ENCODE results near the gene NELL2.
"Not testable (repeated sequence)": the region's sequence is repeated elsewhere in the genome, so short reads cannot be mapped to it uniquely, and the experiment has no call there.

Gene NELL2

DNA sequence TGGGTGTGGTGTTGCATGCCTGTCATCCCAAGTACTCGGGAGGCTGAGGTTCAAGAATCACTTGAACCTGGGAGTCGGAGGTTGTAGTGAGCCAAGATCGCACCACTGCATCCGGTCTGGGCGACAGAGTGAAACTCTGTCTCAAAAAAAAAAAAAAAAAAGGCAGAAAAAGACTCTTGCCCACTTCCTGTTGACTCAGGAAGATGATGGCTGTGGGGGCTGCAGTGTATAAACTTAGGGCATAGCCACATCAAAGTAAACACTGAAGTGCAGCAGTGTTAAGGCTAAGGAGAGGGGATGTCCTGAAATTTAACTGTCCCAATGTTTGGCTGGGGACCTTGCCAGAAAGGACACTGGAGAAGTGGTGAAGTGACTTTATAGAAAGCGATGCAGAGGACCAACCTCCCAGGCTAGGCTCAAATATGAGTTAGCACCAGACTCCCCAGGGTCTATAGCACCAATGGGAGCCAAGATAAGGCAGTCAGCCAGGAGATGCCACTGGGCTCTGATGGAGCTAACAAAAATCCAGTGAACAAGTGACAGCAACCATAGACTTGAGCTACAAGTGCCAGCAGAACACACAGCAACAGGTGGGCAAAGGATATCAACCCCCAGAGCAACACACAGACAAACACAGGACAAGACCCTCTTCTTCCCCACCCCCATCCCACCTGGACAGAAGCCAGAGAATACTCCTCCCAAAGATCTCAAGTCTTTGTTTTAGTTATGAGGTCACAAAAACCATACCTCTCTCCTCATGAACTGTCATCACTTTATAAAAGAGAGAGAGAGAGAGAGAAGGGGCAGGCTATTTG lies 28.0 kb downstream of the NELL2 start:
- peak; percentile 12 to 32 for DNase-seq (ENCODE audit: low read depth in 2 of 2)

DNA sequence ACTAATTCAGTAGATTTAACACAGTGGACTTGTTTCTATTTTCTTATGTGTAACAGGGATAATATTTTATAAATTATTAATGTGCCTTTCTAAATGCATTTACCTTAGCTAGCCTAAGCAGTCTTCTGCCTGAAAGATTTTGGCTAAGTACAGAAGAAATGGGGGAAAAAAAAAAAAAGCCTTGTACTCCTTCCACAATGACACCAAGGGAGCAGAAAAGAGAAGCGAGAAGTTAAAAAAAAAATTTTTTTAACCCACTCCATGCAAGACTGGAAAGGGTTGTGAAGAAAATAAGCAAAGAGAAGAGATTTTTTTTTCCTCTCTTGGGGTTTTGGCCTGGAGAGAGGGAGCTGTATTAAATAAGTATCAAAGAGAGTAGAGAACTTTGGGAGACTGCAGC lies 28.7 kb downstream of the NELL2 start:
- no peak for DNase-seq (ENCODE audit: low read depth in 2 of 2)

DNA sequence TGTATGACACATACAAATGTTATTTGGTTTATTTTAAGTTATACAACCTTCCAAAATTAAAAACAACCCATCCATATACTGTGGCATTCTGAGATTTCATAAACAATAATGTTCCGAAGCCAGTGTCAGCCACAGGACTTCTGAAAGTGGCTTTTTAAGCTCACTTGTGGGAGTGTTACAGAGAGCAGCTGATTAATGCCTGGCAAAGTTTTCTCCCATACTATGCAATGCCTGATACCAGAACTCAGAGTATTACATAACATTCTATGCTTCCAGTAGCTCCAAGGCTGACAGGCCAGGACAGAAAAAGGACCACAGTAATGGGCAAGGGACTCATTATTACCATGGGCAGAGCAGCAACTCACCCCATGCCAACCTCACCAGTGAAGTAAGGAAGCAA lies 29.3 kb downstream of the NELL2 start:
- DNase-seq (ENCODE audit: low read depth in 2 of 2), result no peak

DNA sequence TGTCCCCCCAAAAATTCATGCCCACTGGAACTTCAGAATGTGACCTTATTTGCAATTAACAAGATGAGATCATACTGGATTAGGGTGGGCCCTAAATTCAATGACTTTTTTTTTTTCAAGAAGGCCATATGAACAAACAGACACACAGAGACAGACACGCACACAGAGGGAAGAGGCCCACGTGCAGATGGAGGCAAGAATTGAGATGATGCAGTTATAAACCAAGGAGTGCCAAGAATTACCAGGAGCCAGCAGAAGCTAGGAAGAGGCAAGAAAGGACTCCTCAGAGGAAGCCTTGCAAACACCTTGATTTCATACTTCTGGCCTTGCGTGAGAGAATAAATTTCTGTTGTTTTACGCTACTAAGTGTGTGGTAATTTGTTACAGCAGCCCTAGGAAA lies 33.4 kb downstream of the NELL2 start:
- no peak for DNase-seq (ENCODE audit: low read depth in 2 of 2)

DNA sequence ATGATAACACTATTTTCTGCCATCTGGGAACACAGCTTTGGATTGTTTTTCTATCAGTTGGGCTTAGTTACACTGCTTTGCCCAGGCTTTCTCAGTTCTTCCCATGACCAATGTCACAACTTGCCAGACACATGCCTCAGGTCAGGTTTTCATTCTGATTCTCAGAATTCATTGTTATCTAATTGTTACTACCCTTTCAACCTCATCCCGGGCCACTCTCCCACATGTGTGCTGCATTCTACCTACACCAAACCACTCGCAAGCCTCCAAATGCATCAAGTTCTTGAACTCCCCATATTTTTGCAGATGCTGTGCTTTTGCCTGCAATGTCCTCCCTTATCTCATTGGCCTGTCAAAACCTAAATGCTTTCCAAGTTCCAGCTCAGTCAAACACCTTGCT lies 36.3 kb downstream of the NELL2 start:
- DNase-seq (ENCODE audit: low read depth in 2 of 2), result no peak

DNA sequence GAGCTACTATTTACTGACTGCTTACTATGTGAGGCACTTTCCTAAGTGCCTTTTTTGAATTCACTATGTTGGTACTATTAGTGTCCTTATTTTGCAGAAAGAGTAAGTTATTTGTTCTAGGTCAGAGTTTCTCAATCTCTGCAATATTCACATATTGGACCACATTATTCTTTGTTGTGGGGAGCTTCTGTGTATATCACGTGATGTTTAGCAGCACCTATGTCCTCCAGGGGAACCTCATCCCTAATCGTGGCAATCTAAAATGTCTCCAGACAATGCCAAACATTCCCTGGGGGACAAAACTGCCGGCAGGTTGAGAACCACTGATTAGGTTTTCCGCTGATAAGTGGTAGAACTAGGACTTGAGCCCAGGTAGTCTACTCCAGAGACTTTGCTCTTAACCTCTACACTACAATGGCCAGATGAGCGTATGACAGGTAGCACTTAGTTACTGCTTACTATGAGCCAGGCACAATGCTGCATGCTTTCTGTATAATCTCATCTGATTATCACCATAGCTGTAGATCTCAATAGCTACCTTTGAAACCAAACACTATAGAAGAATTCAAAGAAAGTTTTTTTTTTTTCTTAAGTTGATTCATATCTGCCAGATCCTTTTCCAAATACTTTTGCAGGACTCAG lies 38.9 kb downstream of the NELL2 start:
- DNase-seq (ENCODE audit: low read depth in 2 of 2), result no peak

DNA sequence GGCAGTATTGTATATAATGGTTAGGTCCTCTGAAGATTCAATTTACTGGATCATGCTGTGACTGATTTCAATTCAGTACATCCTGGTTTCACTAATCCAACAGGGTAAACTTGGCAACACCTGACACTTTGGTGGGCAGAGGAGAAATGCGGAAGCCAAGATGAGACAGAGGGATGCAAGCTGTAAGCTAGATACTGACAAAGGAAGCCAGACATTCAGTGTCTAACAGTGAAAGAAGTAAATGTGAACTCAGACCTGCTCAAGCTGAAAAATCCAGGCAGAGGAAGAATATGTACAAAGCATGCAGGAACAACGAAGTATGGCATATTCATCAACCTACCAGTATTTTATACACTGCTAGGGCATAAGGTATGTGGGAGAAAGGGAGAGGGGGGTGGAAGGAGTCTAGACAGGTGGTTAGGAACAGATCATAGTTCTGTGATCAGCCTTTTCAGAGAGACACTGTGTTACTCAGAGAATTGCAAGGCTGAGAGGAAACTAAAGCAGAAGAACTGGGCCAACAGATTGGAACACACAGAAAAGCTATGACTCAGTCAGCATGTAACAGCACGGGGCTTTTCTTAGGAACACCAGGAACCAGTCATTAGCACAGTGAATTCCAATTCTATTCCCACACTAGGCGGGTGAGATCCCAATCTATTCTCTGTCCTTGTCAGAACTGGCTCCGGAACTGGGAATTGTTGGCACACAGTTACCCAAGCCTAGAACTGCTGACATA lies 40.3 kb downstream of the NELL2 start:
- peak in 1 of 2 donors; percentile 18 for DNase-seq (ENCODE audit: low read depth in 2 of 2)

DNA sequence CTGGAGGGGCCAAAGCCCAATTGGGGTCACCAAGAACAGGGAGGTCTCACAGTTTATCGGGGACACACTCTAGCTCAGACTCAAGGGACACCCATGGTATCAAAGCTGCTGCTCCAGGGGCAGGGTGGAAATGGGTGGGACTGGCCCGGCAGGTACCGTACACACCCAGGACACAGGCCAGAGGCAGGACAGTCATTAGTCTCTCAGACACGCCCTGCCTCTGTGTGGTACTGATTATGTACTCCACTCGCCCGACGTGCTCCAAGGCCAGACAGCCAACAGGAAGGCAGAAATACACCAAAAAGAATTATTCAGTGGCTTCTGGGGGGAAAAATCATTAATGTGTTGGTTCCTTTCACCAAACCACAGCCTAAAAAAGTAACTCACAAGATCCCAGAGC lies 41.1 kb downstream of the NELL2 start:
- not testable (repeated sequence) for DNase-seq (ENCODE audit: low read depth in 2 of 2)

DNA sequence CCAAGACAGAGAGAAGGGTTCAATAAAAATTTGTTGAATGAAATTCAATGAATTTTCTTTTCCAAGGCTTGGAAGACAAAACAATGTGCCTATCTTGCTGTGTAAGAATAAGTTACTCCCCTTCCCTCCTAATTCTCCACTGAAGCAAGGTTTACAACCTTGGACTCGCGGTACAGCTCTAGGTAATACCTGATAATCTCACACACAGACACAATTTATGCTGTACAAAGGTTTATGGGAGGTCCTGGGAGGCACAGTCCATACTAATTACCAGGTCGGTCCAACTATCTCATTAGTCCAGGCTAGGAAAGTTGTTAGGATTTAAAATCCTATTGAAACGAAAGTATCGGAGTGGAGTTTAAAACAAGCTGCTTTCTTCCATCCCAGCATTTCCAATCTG lies 42.6 kb downstream of the NELL2 start:
- no peak for DNase-seq (ENCODE audit: low read depth in 2 of 2)

DNA sequence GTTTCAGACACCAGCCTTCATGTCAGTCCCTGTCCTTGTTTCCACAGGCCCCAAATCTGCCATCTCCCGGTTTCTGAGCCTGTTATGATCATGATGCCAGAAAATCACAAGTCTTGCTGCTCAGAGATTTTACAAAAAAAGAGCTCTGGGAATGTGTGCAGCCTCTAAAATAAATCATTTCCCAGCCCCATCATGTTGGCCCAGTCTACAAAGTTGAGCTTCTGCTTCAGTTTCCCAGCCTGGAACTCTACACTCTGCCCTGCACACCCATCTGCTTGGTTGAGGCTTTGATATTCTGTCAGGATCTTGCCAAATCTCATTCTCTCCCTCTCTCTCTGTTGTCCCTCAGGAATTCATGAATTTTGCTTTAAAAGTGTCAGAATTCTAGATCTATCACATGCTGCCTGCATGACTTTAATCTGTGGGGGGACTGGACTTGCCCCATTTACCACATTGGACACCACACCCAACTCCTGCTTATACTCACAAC lies 45.5 kb downstream of the NELL2 start:
- no peak for DNase-seq (ENCODE audit: low read depth in 2 of 2)

DNA sequence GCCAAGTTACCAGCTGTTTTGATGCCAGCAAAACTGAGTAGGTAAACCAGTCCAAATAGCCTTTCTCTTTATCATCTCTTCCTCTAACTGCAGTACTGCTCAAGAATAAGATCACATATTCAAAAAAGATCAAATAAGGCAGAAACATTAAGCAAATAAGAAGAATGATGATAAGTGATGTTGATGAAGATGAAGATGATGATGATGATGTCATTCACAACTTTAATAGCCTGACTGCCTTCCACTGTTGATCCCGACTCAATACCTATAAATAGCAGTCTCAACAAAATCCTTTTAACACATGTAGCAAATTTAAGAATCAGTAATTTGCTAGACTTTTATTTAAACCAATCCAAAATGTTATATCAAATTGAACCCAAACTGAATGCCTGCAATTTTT lies 47.1 kb downstream of the NELL2 start:
- DNase-seq (ENCODE audit: low read depth in 2 of 2), result no peak

DNA sequence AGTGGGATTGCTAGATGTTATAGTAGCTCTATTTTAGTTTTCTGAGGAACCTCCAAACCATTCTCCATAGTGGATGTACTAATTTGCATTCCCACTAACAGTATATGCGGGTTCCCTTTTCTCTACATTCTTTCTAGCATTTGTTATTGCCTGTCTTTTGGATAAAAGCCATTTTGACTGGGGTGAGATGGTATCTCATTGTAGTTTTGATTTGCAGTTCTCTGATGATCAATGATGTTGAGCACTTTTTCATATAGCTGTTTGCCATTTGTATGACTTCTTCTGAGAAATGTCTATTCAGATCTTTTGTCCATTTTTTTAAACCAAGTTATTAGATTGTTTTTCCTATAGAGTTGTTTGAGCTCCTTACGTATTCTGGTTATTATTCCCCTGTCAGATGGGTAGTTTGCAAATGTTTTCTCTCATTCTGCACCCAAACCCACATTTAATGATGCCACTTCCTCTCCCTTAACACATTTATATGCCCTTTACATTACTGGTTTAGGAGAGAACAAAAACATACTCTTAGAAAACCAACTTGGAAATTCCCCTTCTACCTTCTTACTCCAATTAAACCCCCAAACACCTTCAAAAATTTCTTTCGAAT lies 48.2 kb downstream of the NELL2 start:
- DNase-seq (ENCODE audit: low read depth in 2 of 2), result no peak

DNA sequence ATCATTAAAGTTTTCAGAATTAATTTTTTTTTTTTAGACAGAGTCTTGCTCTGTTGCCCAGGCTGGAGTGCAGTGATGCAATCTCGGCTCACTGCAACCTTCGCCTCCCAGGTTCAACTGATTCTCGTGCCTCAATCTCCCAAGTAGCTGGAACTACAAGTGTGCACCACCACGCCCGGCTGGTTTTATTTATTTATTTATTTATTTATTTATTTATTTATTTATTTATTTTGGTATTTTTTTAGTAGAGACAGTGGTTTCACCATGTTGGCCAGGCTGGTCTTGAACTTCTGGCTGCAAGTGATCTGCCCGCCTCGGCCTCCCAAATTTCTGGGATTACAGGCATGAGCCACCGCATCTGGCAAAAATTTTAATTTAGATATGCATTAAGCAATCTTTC lies 54.4 kb downstream of the NELL2 start:
- DNase-seq (ENCODE audit: low read depth in 2 of 2), result not testable (repeated sequence)

DNA sequence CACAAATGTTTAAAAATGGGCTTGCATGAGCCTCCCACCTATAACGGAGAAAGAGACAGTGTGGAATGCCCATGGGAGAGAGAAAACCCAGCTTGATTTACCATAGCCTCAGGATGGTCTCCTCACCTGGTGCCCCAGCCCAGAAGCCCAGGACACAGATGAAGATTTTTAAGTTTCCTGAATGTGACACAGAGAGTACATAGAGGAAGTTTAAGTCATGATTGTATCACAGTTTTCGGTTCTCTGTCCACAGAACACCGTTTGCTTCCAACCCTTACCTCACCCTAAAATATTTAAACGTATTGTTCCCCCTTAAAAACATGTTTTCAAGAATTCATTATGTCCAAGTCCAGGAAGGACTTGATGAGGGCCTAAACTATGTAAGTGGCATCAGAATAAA lies 56.2 kb downstream of the NELL2 start:
- DNase-seq (ENCODE audit: low read depth in 2 of 2), result no peak

DNA sequence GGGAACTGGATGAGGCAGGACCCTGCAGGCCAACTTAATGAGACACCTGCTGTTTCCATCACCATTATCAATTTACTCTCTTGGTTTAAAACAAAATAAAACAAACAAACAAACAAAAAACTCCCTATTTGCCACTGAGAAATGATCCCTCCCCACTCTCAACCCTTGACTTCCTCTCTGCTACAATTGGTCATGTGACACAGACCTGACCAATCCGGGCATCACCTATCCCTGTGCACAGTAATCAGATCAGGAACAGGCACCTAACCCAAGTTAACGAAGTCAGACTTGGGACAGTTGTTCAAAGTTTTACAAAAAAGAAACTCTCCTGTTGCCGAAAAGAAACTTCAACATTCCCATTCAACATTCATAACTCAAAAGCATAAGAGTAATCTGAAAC lies 58.4 kb downstream of the NELL2 start:
- DNase-seq (ENCODE audit: low read depth in 2 of 2), result no peak

DNA sequence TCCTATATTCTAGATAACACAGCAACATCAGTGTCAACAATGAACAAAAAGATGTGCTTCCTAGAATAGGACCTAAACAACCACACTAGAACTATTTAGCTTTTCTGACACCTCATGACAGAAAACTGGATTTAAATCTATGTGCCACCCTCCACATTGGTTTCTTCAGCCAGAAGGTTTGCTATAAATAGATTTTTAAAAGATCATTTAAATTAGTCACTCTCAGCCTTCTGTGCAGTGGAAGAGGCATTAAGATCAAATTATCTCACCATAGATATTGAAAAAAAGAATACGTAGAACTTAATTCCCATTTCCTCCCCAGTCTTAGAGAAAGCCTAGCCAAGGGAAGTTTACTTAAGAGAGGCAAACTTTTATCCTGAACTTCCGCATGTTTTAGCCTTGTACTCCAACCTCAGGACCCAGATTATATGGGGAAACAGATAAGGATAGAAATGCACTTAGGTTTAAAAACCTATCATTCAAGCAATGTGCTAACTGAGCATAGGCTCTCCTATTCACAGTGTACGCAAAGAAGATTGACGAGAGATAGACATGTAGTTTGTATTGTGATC lies 59.6 kb downstream of the NELL2 start:
- DNase-seq (ENCODE audit: low read depth in 2 of 2), result no peak

DNA sequence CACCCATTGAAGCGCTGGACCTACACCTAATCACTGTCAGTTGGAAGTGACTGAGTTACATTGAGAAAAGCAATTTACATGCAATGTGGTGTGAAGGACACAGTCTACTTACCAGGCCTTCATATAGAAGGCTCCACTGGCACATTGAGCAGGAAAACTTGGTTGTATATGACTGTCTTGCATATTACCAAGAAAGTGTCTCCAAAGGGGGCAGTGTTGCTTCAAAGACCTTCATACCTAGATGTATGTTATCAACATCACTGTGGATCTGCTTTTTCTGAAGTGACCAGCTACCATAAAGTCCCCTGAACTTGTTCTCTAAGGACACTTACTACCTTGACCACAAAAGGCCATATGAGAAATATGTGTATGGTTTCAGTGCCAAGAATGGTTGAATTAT lies 64.1 kb downstream of the NELL2 start:
- DNase-seq (ENCODE audit: low read depth in 2 of 2), result peak in 1 of 2 donors; percentile 35

DNA sequence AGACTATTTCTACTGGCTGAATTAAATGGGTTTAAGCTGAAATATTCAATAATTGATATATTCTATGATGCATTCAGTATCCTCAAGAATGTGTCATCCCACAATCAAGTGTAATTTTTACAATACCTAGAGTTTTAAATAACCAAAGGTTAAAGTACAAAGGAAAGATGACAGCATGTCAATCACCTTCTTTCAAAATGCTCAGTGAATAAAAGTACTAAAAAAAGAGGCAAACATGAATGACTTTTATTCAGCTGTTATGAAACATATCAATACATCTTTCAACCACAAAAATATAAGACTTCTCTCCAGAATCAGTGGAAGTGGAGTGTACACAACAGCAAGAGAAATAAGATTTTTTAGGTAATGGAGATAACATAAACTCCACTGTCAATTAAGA lies 72.0 kb downstream of the NELL2 start:
- DNase-seq (ENCODE audit: low read depth in 2 of 2), result no peak

DNA sequence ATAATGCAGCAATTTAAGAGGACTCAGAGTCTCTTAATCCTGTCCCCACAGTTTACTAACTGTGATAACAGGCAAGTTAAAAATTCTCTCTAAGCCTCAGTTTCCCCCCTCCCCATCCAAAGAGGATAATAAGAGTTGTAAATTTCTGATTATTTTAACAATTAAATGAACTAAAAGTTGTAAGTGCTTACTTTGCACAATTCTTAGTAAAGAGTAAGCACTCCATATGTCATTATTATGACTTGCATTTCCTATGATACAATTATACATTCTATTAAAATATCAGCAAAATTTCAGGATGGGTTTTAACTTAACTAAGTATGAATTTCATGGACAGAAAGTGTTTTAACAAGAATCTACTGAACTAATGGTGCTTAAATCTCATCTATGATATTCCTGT lies 80.1 kb downstream of the NELL2 start:
- no peak for DNase-seq (ENCODE audit: low read depth in 2 of 2)

DNA sequence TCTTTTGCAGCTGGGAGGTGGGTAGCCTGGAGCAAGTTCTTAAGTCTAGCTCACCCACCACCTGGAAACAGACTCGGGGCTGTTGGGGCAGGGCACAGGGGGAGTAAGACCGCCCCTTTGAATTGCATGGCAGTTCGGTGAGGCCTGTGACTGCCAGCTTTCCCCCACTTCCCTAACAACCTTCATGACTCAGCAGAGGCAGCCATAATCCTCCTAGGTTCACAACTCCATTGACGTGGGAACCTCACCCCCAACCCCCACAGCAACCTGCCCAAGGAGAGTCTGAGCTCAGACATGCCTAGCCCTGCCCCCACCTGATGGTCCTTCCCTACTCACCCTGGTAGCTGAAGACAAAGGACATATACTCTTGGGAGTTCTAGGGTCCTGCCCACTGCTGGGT lies 87.4 kb downstream of the NELL2 start:
- DNase-seq (ENCODE audit: low read depth in 2 of 2), result no peak

DNA sequence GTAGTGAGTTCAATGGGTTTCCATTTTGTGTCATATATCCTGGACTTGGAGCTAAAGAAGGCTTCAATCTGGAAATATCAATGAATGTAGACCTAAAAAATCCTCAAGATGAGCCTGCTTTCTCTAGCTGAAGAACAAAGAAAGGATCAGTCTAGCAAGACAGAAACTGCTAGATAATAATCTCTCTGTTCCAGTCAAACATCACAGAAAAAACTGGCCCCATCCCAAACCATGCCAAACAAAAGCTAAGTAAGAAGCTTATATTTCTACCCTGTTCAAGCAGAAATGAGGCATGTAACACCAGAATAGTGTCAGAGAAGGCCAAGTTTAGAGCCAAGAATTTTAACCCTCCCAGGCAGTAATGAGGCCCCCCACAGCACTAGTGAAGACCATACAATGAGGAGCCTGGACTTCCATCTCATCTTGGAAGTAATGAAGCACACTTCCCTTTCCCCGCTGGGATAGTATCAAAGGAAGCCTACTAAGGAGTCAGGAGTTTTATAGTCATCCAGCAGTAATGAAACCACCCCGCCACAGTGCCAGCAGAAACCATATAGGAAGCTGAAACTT lies 95.8 kb downstream of the NELL2 start:
- DNase-seq (ENCODE audit: low read depth in 2 of 2), result no peak

DNA sequence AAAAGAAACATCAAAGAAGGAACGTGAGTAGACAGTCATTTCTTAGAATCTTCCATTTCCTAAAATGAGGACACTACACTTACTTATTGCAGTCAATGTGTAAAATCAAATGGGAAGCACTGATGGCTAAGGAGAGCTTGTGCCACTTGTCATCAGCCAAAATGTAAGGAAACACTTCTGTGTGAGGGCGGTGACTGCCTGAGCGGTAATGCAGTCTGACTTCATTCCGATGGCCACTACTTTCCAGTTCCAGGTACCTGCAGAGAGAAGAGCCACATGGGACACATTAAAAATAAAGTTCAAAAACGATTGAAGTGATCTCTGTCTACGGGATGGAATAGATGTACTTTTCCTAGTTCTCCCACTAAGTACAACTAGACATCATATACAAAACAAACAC lies 96.3 kb downstream of the NELL2 start:
- DNase-seq (ENCODE audit: low read depth in 2 of 2), result no peak

All from stimulated activated CD4-positive, alpha-beta T cell treated with anti-CD3 and anti-CD28 coated beads, Interleukin-1b, Interleukin-23, amount 100 ng/mL, for 4 hours (primary cell).